HG02943 (cell line): Measurements from ENCODE around the gene RNF112.

Experiments
- ATAC-seq: cut with Tn5 transposase; IDR thresholded peaks from one replicate; pipeline ENCODE4 v1.9.1; 2021; ENCODE audit warnings: mild to moderate bottlenecking, low read depth, moderate library complexity; ENCODE audit not compliant: unreplicated experiment

The RNF112 gene, protein sequence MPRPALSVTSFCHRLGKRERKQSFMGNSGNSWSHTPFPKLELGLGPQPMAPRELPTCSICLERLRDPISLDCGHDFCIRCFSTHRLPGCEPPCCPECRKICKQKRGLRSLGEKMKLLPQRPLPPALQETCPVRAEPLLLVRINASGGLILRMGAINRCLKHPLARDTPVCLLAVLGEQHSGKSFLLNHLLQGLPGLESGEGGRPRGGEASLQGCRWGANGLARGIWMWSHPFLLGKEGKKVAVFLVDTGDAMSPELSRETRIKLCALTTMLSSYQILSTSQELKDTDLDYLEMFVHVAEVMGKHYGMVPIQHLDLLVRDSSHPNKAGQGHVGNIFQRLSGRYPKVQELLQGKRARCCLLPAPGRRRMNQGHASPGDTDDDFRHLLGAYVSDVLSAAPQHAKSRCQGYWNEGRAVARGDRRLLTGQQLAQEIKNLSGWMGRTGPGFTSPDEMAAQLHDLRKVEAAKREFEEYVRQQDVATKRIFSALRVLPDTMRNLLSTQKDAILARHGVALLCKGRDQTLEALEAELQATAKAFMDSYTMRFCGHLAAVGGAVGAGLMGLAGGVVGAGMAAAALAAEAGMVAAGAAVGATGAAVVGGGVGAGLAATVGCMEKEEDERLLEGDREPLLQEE

GRCh38 chr17:19410875-19411620 lies at the start of gene RNF112:
Gene RNF112 (plus strand): TSS chr17:19411232. CDS start chr17:19411409, 177 bp downstream.
- no peak for ATAC-seq

GRCh38 chr17:19361326-19361725 lies 49.7 kb upstream of the RNF112 start:
- no peak for ATAC-seq

DNA sequence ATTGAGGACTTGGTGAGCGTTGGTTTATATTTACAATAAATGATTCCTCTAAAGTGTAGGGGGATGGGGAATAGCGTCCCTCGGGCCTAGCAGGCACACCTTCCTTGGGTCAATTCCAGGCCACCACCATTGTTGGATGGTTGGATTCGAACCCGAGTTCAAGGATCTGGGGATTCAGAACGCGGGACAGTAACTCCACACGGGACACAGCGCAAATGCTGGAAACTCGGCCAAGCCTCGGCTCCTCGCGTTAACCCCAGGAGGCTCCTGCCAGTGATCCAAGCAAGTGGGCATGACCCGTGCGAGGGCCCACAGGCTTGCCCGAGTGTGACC lies 49.1 kb upstream of the RNF112 start:
- no peak for ATAC-seq

DNA sequence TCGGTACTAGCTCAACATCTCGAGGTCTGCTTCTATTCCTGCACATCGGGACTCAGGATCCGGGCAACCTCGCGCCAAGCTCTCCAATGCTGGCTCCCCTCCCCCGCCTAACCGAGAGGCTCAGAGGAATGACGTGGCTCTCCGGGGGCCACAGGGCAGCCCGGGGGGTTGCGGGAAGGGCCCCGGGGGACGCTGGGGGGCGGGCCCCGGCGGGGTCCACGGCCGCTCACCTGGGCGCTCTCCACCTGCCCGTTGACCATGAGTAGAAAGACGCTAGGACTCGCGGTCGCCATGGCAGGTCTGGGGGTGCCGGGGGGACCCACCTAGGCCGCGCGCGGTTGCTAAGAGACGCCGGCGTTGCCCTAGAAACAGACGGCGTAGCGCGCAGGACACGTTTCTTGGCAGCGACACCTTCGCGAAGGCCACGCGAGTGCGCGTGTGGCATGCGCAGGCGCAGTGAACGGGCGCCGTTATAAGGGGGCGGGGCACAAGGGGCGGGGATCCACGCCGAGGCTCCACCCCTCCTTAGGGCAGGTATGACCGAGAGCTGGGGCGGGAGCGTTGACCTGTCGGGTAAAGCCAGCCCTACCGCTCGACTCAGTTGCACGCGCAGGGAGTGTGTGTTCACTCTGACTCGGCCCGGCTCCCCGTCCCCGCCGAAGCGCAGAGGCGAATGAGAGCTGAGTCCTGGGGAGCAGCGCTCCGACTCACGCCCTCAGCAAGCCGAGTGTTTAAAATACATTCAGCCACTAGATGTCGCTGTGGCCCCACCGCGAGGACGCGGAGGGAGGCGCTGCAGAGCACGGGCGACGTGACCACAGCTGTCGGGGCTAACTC lies 48.5 kb upstream of the RNF112 start, which contains the start of gene B9D1:
TSS of gene B9D1 (minus strand) at position 447 of the 837 bp plus-strand sequence. CDS start at position 293, 154 bp downstream.
- peak; percentile 77 for ATAC-seq

GRCh38 chr17:19363114-19363438 lies 48.0 kb upstream of the RNF112 start:
- no peak for ATAC-seq

DNA sequence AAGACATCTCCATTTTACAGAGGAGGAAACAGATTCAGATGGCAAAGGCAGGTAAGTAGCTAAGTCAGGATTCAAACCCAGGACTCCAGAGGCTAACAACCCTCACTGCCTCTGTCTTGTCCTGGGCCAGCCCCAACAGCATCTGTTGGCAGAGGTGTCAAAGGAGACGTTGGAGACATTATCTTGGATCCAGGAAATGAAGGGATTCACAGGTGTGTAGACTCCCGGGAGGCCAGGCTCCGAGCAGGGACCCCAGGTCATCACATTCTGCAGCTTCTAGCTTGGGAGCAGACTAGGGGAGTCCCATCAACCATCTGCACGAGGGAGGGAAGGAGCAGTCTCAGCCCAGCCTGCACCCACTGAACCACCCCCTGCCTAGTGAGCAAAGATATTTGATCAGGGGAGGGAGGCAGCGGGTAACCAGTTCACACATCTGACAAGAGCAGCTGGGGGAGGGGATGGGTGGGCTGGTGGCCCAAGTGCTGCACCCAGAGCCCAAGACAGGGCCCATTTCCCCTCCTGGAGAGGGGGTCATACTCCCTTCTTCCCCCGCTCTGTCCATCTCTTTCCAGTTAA lies 47.5 kb upstream of the RNF112 start:
- no peak for ATAC-seq

DNA sequence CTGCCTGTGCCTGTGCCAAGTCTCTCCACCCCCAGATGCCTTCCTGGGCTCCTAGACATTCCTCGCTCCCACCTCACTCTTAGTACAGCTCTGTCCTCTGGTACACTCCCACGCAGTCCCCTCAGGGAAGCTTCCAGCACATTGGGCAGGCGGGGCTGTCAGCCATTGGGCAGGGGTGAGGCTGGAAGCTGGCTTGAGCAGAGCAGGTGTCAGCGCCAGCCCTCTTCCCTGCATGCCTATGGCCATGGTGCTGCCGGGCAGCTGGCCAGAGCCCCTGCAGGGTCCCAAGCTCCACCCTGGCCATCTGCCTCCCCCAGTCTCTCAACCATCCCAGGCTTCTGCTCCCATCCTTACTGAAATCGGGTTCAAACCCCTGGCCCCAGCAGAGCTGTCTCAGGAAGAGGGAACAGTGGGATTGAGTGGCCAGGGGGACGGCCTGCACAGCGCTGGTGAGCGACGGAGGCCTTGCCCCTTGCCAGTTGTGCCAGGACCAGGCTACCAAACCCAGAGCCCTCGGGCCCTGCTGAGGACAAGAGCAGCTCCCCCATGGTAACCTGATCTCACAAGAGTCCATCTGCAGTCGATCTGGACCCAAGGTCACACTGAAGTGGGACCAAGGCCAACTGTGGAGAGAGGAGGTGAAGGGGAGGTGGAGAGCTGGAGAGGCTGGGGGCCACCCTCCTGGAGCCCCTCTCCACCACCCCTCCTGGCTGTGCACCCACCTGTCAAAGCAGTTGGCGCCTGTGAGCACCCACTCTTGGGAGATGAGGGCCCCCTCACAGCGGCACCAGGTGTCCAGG lies 46.1 kb upstream of the RNF112 start:
- no peak for ATAC-seq

DNA sequence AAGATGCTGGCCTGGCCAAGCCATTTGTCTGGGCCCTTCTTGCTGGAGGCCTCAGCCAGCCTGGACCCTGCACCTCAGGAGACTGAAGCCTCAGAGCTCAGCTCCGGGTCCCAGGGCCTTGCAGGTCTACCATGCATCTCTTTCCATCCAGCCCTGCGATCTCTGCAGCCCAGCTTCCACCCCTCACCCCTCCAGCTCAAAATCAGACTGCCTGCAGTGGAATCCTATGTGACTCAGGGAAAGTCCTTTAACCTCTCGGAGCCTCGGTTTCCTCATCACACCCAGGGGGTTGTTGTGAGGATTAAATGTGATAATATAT lies 45.6 kb upstream of the RNF112 start:
- ATAC-seq, result no peak

GRCh38 chr17:19365833-19366636 lies 45.0 kb upstream of the RNF112 start:
- ATAC-seq, result no peak

DNA sequence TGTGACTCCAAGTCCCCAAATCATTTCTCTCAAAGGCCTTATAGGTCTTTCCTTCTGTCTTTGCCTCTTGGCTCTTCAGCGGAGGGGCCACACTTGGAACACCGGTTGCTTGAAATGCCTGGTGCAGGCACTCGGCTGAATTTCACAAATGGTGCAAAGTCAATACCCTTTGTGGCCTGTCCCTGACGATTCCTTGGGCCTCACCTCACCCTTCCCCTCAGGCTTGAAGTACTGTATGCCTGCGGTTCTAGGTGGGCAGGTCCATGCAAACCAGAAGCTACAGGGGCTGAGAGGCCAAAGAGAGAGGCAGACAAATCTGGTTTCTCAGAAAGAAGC lies 44.4 kb upstream of the RNF112 start:
- no peak for ATAC-seq

GRCh38 chr17:19368229-19368628 lies 42.8 kb upstream of the RNF112 start:
- ATAC-seq, result no peak

GRCh38 chr17:19369107-19369778 lies 41.8 kb upstream of the RNF112 start:
- no peak for ATAC-seq

GRCh38 chr17:19369846-19370492 lies 41.1 kb upstream of the RNF112 start:
- no peak for ATAC-seq

GRCh38 chr17:19370493-19370960 lies 40.5 kb upstream of the RNF112 start:
- ATAC-seq, result no peak

GRCh38 chr17:19371259-19372010 lies 39.6 kb upstream of the RNF112 start:
- no peak for ATAC-seq

DNA sequence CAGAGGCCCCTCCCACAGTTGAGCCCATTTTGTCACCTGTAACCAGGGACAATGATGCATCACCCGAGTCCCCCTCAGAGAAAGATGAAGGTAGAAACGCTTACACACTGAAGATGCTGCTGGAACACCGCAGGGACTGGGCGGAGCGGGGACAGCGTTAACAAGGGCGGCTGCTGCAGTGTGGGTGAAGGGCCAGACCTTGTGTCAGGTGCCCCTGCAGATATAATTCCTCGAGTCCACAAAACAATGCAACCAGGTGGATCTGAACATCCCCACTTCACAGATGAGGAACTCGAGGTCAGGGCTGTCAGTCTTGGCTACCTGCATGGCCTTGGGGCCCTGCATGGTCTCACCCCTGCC lies 39.0 kb upstream of the RNF112 start:
- ATAC-seq, result no peak

- ATAC-seq, result no peak
Observed at GRCh38 chr17:19372439-19372838, 38.6 kb upstream of the RNF112 start.
